Mesodermal cell (in vitro differentiated cells): ENCODE data around the gene EFHD1. TPM values are rescaled to one million over a fixed set of nuclear protein-coding genes. Genes with fewer than 3 reads are reported as not detected.

Experiments used
- H3K27ac ChIP-seq: 2 replicates; pipeline ENCODE4 v1.7.0; 2013; ENCODE audit warnings: mild to moderate bottlenecking, low read depth, low read length, moderate library complexity; ENCODE audit not compliant: severe bottlenecking
- H3K36me3 ChIP-seq: 2 replicates; pipeline ENCODE4 v1.7.1; 2013; ENCODE audit warnings: mild to moderate bottlenecking, low read length, moderate library complexity; ENCODE audit not compliant: control insufficient read depth, insufficient read depth
- H3K4me1 ChIP-seq: one replicate; pipeline ENCODE4 v1.7.1; 2013; ENCODE audit warnings: mild to moderate bottlenecking, low read length; ENCODE audit not compliant: insufficient read depth, control insufficient read depth, poor library complexity, severe bottlenecking
- H3K4me3 ChIP-seq: 2 replicates; pipeline ENCODE4 v1.7.0; 2013; ENCODE audit warnings: low read length, control low read depth, mild to moderate bottlenecking; ENCODE audit not compliant: insufficient read depth, poor library complexity, severe bottlenecking; ENCODE audit errors: extremely low read depth
- H3K9me3 ChIP-seq: 2 replicates; pipeline ENCODE4 v1.7.1; 2013; ENCODE audit warnings: mild to moderate bottlenecking, low read length, moderate library complexity; ENCODE audit not compliant: control insufficient read depth
- WGBS, 2 experiments: methylation state at CpG; one replicate each; pipeline ENCODE4 v1.1.5; 2013; ENCODE audit warnings: missing lambda C conversion rate in 2 of 2; ENCODE audit not compliant: insufficient coverage in 2 of 2; 5-methylcytosine and 5-hydroxymethylcytosine counted together
- polyA plus RNA-seq, 2 experiments: library from polyadenylated mRNA; stranded (reverse); fragments of 50-300 nt; gene quantifications; one replicate each; pipeline ENCODE4 v1.2.3, GENCODE V29; 2013

EFHD1 gene
- polyA plus RNA-seq (2013, experiment 1 of 2), result 23.6 TPM
- polyA plus RNA-seq (2013, experiment 2 of 2), result 15.5 TPM

DNA sequence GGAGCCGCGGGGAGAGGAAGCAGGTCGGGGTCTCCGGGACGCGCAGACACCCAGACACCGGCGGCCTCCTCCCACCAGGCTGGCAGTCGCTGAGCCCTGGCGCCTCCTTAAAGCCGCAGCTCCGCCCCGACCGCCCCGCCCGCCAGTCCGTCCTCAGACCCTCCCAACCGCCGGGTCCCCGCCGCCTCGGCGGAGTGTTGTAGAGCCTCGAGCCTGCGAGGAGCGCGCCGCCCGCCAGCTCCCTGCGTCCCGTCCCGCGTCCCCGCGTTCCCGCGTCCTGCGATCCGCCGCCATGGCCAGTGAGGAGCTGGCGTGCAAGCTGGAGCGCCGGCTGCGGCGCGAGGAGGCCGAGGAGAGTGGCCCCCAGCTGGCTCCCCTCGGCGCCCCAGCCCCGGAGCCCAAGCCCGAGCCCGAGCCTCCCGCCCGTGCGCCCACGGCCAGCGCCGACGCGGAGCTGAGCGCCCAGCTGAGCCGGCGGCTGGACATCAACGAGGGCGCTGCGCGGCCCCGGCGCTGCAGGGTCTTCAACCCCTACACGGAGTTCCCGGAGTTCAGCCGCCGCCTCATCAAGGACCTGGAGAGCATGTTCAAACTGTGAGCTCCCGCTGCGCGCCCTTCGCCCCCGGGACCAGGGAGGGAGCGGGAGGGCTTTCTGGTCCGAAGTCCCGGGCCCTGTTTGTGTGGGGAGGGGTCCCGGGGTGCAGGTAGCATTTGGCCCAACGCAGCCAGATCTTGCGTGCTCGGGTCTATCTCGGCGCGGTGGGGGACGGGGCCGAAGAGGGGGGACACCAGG, at the start of gene EFHD1:
Gene EFHD1 (plus strand): TSS at position 192 of the 793 bp plus-strand sequence. CDS start 101 bp downstream, at position 293.
- Histone ChIP-seq H3K9me3 (no peaks in the 10 kb centered on the region), H3K4me1 (no peaks in the 10 kb centered on the region), H3K4me3 (peak within 1 kb of the TSS; percentile 64), H3K36me3 (no peaks in the 10 kb centered on the region), H3K27ac (peak within 1 kb of the TSS; percentile 41)
- WGBS, 2 experiments, result 0 to 2% methylated on average over 46 to 67 of the region's 90 CpGs

- Histone ChIP-seq H3K27ac (no peak overlapping the region), H3K9me3 (no peaks in the 10 kb centered on the region), H3K36me3 (peaks cover 39% of the 10 kb centered on the region), H3K4me3 (no peak overlapping the region), H3K4me1 (no peaks in the 10 kb centered on the region)
- WGBS, 2 experiments, result 98 to 100% methylated on average over 3 to 5 of the region's 6 CpGs
Measured at GRCh38 chr2:232584238-232584637, 49.2 kb upstream of the EFHD1 start.

- Histone ChIP-seq H3K4me3 (no peak overlapping the region), H3K27ac (no peak overlapping the region), H3K9me3 (no peaks in the 10 kb centered on the region), H3K4me1 (no peaks in the 10 kb centered on the region), H3K36me3 (peaks cover 16% of the 10 kb centered on the region)
- WGBS, 2 experiments, result 89% methylated on average over 2 of the region's 5 CpGs; no CpG with 5 or more reads in 1 of the 2 experiments
Measured at GRCh38 chr2:232586943-232587505, 46.4 kb upstream of the EFHD1 start.

GRCh38 chr2:232587512-232587911, 45.9 kb upstream of the EFHD1 start:
- no peaks in the 10 kb centered on the region for H3K9me3 ChIP-seq
- no peak overlapping the region for H3K4me3 ChIP-seq
- H3K4me1 ChIP-seq, result no peaks in the 10 kb centered on the region
- H3K27ac ChIP-seq, result no peak overlapping the region
- WGBS, 2 experiments, result 87 to 92% methylated on average over 2 to 4 of the region's 7 CpGs
- peaks cover 11% of the 10 kb centered on the region for H3K36me3 ChIP-seq

- Histone ChIP-seq H3K27ac (no peak overlapping the region), H3K36me3 (peaks cover 9% of the 10 kb centered on the region)
- WGBS, 2 experiments, result 95 to 97% methylated on average over 7 to 8 of the region's 8 CpGs
Measured at GRCh38 chr2:232588031-232588430, 45.4 kb upstream of the EFHD1 start.

DNA sequence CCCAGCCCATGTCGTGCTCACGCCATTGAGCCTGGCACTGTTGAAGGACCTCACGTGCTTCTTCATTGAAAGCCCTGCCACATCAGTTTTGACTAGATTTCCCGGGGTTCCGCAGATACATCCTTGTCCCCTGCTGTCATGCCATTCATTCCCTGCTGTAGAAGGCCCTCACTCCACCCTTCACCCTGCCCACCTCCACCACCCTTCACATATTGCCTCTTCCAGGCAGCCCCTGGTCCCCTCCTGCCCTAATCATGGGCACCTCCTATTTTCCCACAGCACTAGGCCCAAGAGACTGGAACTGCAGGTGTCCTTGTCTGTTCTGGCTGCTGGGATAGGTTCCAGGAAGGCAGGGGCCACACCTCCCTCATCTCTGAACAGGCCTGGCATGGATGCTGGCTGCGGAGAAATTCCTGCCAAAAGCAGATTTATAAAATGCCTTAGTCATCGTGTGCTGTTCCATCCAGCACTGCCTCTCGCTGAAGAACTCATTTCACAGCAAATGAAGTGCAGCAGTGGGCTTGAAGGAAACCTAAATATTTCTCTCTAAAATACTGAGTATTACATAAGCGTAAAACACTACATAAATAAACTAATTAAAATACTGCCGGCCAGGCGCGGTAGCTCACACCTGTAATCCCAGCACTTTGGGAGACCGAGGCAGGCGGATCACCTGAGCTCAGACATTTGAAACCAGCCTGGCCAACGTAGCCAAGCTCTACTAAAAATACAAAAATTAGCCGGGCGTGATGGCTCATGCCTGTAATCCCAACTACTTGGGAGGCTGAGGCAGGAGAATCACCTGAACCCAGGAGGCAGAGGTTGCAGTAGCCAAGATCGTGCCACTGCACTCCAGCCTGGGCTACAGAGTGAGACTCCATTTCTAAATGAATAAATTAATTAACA, 44.5 kb upstream of the EFHD1 start:
- 94% methylated on average over 13 to 15 of the region's 18 CpGs for WGBS, 2 experiments
- H3K27ac ChIP-seq, result no peak overlapping the region

More at GRCh38 chr2:232588031-232588430, 45.4 kb upstream of the EFHD1 start:
- Histone ChIP-seq H3K9me3 (no peaks in the 10 kb centered on the region), H3K4me3 (no peak overlapping the region), H3K4me1 (no peaks in the 10 kb centered on the region)

GRCh38 chr2:232592772-232593395, 40.5 kb upstream of the EFHD1 start:
- Histone ChIP-seq H3K36me3 (no peaks in the 10 kb centered on the region), H3K27ac (peak overlapping the region; percentile 10), H3K4me3 (no peak overlapping the region), H3K4me1 (no peaks in the 10 kb centered on the region), H3K9me3 (no peaks in the 10 kb centered on the region)
- 88% methylated on average over 3 of the region's 3 CpGs; no CpG with 5 or more reads in 1 of the 2 experiments for WGBS, 2 experiments

More for the DNA sequence above, 44.5 kb upstream of the EFHD1 start:
- Histone ChIP-seq H3K36me3 (peaks cover 3% of the 10 kb centered on the region), H3K4me3 (no peak overlapping the region), H3K9me3 (no peaks in the 10 kb centered on the region), H3K4me1 (no peaks in the 10 kb centered on the region)

DNA sequence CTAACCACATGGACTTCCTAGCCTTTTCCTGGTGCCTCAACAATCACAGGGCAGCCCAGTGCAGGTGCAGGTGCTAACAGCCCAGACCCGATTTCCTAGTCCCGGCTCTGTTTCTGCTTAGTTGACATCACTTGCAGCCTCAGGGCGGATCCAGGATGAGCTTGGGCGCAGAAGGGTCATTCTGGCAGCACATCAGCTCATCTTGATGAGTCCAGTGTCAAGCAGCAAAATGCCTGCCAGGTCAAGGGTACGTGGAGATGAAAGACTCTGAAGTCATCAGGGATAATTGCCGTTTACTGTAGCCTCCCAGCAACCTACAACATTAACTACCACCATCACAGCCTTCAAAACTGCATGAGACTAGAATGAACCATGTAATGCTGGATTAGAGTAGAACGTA, 39.4 kb upstream of the EFHD1 start:
- no peak overlapping the region for H3K4me3 ChIP-seq
- H3K27ac ChIP-seq, result no peak overlapping the region
- H3K9me3 ChIP-seq, result no peaks in the 10 kb centered on the region
- H3K36me3 ChIP-seq, result no peaks in the 10 kb centered on the region
- H3K4me1 ChIP-seq, result no peaks in the 10 kb centered on the region
- WGBS, 2 experiments, result 80 to 90% methylated on average over 3 to 4 of the region's 7 CpGs

- no peaks in the 10 kb centered on the region for H3K36me3 ChIP-seq
- no peaks in the 10 kb centered on the region for H3K9me3 ChIP-seq
- no peak overlapping the region for H3K27ac ChIP-seq
- no peak overlapping the region for H3K4me3 ChIP-seq
- no peaks in the 10 kb centered on the region for H3K4me1 ChIP-seq
- WGBS, 2 experiments, result 71 to 81% methylated on average over 6 of the region's 7 CpGs
Measured at GRCh38 chr2:232597362-232598079, 35.9 kb upstream of the EFHD1 start.
